Measurements from ENCODE around the gene GK2. TPM values are rescaled to one million over a fixed set of nuclear protein-coding genes. Genes with fewer than 3 reads are reported as not detected.
A peak's percentile ranks its signal among the peaks of the same experiment; 100 is the strongest.

The GK2 gene
- total and polyA plus RNA-seq, 9 of the 15 experiments (the other 6 are each of a cell fraction or from before 2014, with no cell fraction given), result 0.07 TPM; not detected in 8

DNA sequence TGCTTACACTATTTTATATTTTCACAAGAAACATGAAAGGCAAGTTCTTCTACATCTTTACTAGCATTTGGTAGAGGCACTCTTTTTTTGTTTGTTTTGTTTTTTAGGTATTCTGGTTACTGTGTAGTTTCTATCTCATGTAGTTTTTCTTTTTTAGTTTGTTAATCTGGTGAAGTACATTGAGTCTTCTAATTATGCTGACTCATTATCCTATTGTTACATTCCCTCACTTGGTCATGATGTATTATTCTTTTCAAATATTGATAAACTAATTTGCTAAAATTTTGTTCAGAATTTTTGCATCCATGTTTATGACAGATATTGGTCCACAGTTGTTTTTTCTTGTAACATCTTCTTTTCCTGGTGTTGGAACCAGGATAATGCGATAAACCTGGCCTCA lies 4.7 kb downstream of the GK2 start:
- 75% methylated on average over 1 of the region's 1 CpG for WGBS (ENCODE audit: insufficient coverage, low coverage, missing lambda C conversion rate)
- Histone ChIP-seq H3K27ac (ENCODE audit: extremely low read depth, low read depth, low read length) (no peak overlapping the region), H3K9me1 (ENCODE audit: control insufficient read depth, insufficient read depth, low read length) (no peaks in the 10 kb centered on the region), H3K27me3 (ENCODE audit: control insufficient read depth in 2 of 2, insufficient read depth in 2 of 2, low read length in 2 of 2) (no peaks in the 10 kb centered on the region), H3K9me3 (replicated peaks; ENCODE audit: control insufficient read depth, insufficient read depth, low read depth, low read length) (no peaks in the 10 kb centered on the region), H3K4me1 (replicated peaks in 1 of 2; ENCODE audit: control insufficient read depth in 2 of 2, insufficient read depth in 2 of 2, low read length in 2 of 2) (peaks cover 0 to 4% of the 10 kb centered on the region in 2 experiments; a peak in 1 of 5 replicates), H3K4me3 (no peak overlapping the region), H3K4me2 (ENCODE audit: insufficient read depth, low read length) (no peak overlapping the region), H3K36me3 (ENCODE audit: control insufficient read depth, insufficient read depth, low read length) (no peaks in the 10 kb centered on the region), H3K9ac (ENCODE audit: insufficient read depth in 1 of 2, low read depth in 2 of 2, low read length in 2 of 2) (no peak overlapping the region), H3K79me2 (ENCODE audit: control insufficient read depth, insufficient read depth, low read length) (no peaks in the 10 kb centered on the region), H4K20me1 (replicated peaks; ENCODE audit: control insufficient read depth, insufficient read depth, low read length) (no peaks in the 10 kb centered on the region), H2AFZ (ENCODE audit: low read depth, low read length) (peak overlapping the region; percentile 20)
- POLR2A ChIA-PET, result no interaction called here
- FAIRE-seq (no peak), DNase-seq (ENCODE audit: extremely low read depth in 1 of 4, low spot score in 3 of 4) (no peak), ATAC-seq (no peak)
- intact Hi-C loops (cut with micrococcal nuclease), result no loop called here
- BruUV-seq (replicated peaks), result no TSS peak
- in situ Hi-C loops (cut with MboI), result no loop called here
- CTCF ChIA-PET (ENCODE audit: low intra/inter-chr PET ratio), result no interaction called here
- TF ChIP-seq ZNF280B (CRISPR knock-in tag; IDR thresholded peaks at IDR 0.05) (no peak), ZNF79 (CRISPR knock-in tag; IDR thresholded peaks at IDR 0.05; ENCODE audit: low read depth) (no peak), MAFK (IDR thresholded peaks at IDR 0.05; ENCODE audit: low read length) (peak; percentile 73; the same call in 1 of the 2 replicates), ZBTB8A (IDR thresholded peaks at IDR 0.05; ENCODE audit: partially characterized antibody) (no peak), PRMT5 (CRISPR knock-in tag; IDR thresholded peaks at IDR 0.05) (no peak), POLR2G (IDR thresholded peaks at IDR 0.05; ENCODE audit: low read depth, low read length) (no peak), HNRNPUL1 (IDR thresholded peaks at IDR 0.05; ENCODE audit: low read length) (no peak), PYGO2 (tag; IDR thresholded peaks at IDR 0.05) (no peak)
- TF ChIP-seq, protein P1, sequence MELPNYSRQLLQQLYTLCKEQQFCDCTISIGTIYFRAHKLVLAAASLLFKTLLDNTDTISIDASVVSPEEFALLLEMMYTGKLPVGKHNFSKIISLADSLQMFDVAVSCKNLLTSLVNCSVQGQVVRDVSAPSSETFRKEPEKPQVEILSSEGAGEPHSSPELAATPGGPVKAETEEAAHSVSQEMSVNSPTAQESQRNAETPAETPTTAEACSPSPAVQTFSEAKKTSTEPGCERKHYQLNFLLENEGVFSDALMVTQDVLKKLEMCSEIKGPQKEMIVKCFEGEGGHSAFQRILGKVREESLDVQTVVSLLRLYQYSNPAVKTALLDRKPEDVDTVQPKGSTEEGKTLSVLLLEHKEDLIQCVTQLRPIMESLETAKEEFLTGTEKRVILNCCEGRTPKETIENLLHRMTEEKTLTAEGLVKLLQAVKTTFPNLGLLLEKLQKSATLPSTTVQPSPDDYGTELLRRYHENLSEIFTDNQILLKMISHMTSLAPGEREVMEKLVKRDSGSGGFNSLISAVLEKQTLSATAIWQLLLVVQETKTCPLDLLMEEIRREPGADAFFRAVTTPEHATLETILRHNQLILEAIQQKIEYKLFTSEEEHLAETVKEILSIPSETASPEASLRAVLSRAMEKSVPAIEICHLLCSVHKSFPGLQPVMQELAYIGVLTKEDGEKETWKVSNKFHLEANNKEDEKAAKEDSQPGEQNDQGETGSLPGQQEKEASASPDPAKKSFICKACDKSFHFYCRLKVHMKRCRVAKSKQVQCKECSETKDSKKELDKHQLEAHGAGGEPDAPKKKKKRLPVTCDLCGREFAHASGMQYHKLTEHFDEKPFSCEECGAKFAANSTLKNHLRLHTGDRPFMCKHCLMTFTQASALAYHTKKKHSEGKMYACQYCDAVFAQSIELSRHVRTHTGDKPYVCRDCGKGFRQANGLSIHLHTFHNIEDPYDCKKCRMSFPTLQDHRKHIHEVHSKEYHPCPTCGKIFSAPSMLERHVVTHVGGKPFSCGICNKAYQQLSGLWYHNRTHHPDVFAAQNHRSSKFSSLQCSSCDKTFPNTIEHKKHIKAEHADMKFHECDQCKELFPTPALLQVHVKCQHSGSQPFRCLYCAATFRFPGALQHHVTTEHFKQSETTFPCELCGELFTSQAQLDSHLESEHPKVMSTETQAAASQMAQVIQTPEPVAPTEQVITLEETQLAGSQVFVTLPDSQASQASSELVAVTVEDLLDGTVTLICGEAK (IDR thresholded peaks at IDR 0.05), result no peak
- TF ChIP-seq, protein P1 (CRISPR knock-in tag; IDR thresholded peaks at IDR 0.05), result no peak
